Astrocyte (in vitro differentiated cells and primary cell): Measurements from ENCODE around the gene CDC14B.

Experiments
- CTCF ChIP-seq: IDR thresholded peaks from 2 replicates; pipeline ENCODE4 v1.5.1; 2011; ENCODE audit warnings: low read depth, mild to moderate bottlenecking, inconsistent platforms, low read length, moderate library complexity; ENCODE audit not compliant: insufficient read depth
- EZH2 ChIP-seq: IDR thresholded peaks from 2 replicates; pipeline ENCODE4 v1.6.1; 2012; ENCODE audit warnings: mild to moderate bottlenecking, low read length, inconsistent platforms; ENCODE audit not compliant: insufficient read depth

GRCh38 chr9:96554326-96554725 lies 65.3 kb downstream of the CDC14B start:
- TF ChIP-seq CTCF (no peak), EZH2 (no peak)
